SK-N-SH (cell line): ENCODE data around the gene ZFYVE26. TPM values are rescaled to one million over a fixed set of nuclear protein-coding genes. Genes with fewer than 3 reads are reported as not detected.

Source experiments
- CTCF ChIA-PET: fragments of 300-600, 350-600 bp; formaldehyde crosslinking; extraction: SDS; loops from one replicate; lab custom pipeline; 2021; lab: Yijun Ruan, JAX
- POLR2A ChIA-PET: fragments of 350-600 bp; sonication (Branson Sonifier 250); formaldehyde crosslinking; extraction: SDS; loops from one replicate; lab custom pipeline; 2020; ENCODE audit warnings: antibody characterized with exemption, inconsistent platforms; lab: Yijun Ruan, JAX
- DNase-seq: peaks from one replicate; pipeline ENCODE4 v3.0.0; 2012
- H2AFZ ChIP-seq: fragments of 200-600 bp; sonication (generic); 2 replicates; pipeline ENCODE4 v1.8.1; 2016; ENCODE audit warnings: antibody characterized with exemption, mild to moderate bottlenecking, low read depth
- H3F3A ChIP-seq: fragments of 200-600 bp; sonication (generic); replicated peaks from 2 replicates; pipeline ENCODE3; 2016; ENCODE audit warnings: antibody characterized with exemption, mild to moderate bottlenecking; ENCODE audit not compliant: insufficient read depth
- H3K27ac ChIP-seq, 2 experiments: fragments of 200-500 bp in 1 of 2; fragments of 200-600 bp in 1 of 2; sonication (Bioruptor generic) in 1 of 2; sonication (generic), shearing (Covaris generic) in 1 of 2; 2 replicates each; pipeline versions ENCODE4 v1.5.1 to v1.6.1; 2014 to 2016; ENCODE audit warnings: low read depth in 2 of 2, inconsistent platforms in 1 of 2, low read length in 1 of 2, mild to moderate bottlenecking in 1 of 2, mixed read lengths in 1 of 2
- H3K27me3 ChIP-seq: fragments of 200-600 bp; sonication (generic), shearing (Covaris generic); 2 replicates; pipeline ENCODE4 v1.6.1; 2016; ENCODE audit warnings: mixed run types; ENCODE audit not compliant: insufficient read depth
- H3K36me3 ChIP-seq, 2 experiments: fragments of 200-500 bp in 1 of 2; fragments of 200-600 bp in 1 of 2; sonication (Bioruptor generic) in 1 of 2; sonication (generic) in 1 of 2; replicated peaks in 1 of 2; 2 replicates each; pipeline versions ENCODE3 to v1.5.1; 2014 to 2016; ENCODE audit warnings: low read length in 1 of 2, mild to moderate bottlenecking in 1 of 2; ENCODE audit not compliant: insufficient read depth in 2 of 2, control insufficient read depth in 1 of 2
- H3K4me1 ChIP-seq, 2 experiments: fragments of 200-500 bp in 1 of 2; fragments of 200-600 bp in 1 of 2; sonication (Bioruptor generic) in 1 of 2; sonication (generic), shearing (Covaris generic) in 1 of 2; 2 replicates each; pipeline versions ENCODE4 v1.5.1 to v1.6.1; 2014 to 2016; ENCODE audit warnings: low read depth in 1 of 2, low read length in 1 of 2, mixed run types in 1 of 2; ENCODE audit not compliant: insufficient read depth in 2 of 2, control insufficient read depth in 1 of 2
- H3K4me2 ChIP-seq: fragments of 200-600 bp; sonication (generic), shearing (Covaris generic); 2 replicates; pipeline ENCODE4 v1.6.1; 2017; ENCODE audit warnings: mixed run types
- H3K4me3 ChIP-seq, 2 experiments: fragments of 200-500 bp in 1 of 2; fragments of 200-600 bp in 1 of 2; sonication (Bioruptor generic) in 1 of 2; sonication (generic), shearing (Covaris generic) in 1 of 2; 2 replicates each; pipeline versions ENCODE4 v1.5.1 to v1.8.1; 2014 to 2016; ENCODE audit warnings: low read depth in 2 of 2, inconsistent platforms in 1 of 2, low read length in 1 of 2, mild to moderate bottlenecking in 1 of 2, mixed read lengths in 1 of 2, moderate library complexity in 1 of 2
- H3K79me2 ChIP-seq: fragments of 200-600 bp; sonication (generic); 2 replicates; pipeline ENCODE4 v1.8.1; 2017; ENCODE audit warnings: mild to moderate bottlenecking; ENCODE audit not compliant: insufficient read depth
- H3K9ac ChIP-seq: fragments of 200-600 bp; sonication (generic); 2 replicates; pipeline ENCODE4 v1.6.1; 2017; ENCODE audit warnings: mixed run types
- H3K9me2 ChIP-seq: fragments of 200-600 bp; sonication (generic); 2 replicates; pipeline ENCODE4 v1.6.1; 2017; ENCODE audit warnings: mixed run types
- H3K9me3 ChIP-seq: fragments of 200-600 bp; sonication (generic); 2 replicates; pipeline ENCODE4 v1.6.1; 2017; ENCODE audit warnings: mixed run types, mild to moderate bottlenecking, moderate library complexity
- H4K20me1 ChIP-seq: fragments of 200-600 bp; sonication (generic); 2 replicates; pipeline ENCODE4 v1.6.1; 2017; ENCODE audit warnings: mild to moderate bottlenecking, mixed run types; ENCODE audit not compliant: insufficient read depth
- ELF1 ChIP-seq: IDR thresholded peaks from 2 replicates; pipeline ENCODE4 v1.4.0; 2012
- EZH2phosphoT487 ChIP-seq: fragments of 200-600 bp; sonication (generic); IDR thresholded peaks from 2 replicates; pipeline ENCODE4 v1.6.1; 2017; ENCODE audit warnings: low read depth, mixed run types, mild to moderate bottlenecking, antibody characterized with exemption, moderate library complexity, borderline replicate concordance
- GATA2 ChIP-seq: sonication (generic); formaldehyde crosslinking; IDR thresholded peaks from 2 replicates; pipeline ENCODE4 v1.5.0; 2020; ENCODE audit warnings: mild to moderate bottlenecking, missing genetic modification reagents
- MXI1 ChIP-seq: IDR thresholded peaks from 2 replicates; pipeline ENCODE4 v1.6.1; 2012; ENCODE audit warnings: mild to moderate bottlenecking, low read depth, low read length, improper control_type of control experiment
- PBX3 ChIP-seq: IDR thresholded peaks from 2 replicates; pipeline ENCODE4; 2012
- RAD21 ChIP-seq: IDR thresholded peaks from 2 replicates; pipeline ENCODE4 v1.6.1; 2012; ENCODE audit warnings: mild to moderate bottlenecking, low read length
- RCOR1 ChIP-seq: fragments of 150-350 bp; IDR thresholded peaks from 2 replicates; pipeline ENCODE4 v1.6.1; 2017; ENCODE audit warnings: antibody characterized with exemption, low read length
- REST ChIP-seq: IDR thresholded peaks from 2 replicates; pipeline ENCODE4 v1.6.1; 2012; ENCODE audit warnings: mild to moderate bottlenecking, low read depth, low read length, moderate library complexity
- TAF1 ChIP-seq: IDR thresholded peaks from 2 replicates; pipeline ENCODE4 v1.6.1; 2012; ENCODE audit warnings: low read depth, mild to moderate bottlenecking, low read length, moderate library complexity, borderline replicate concordance
- USF1 ChIP-seq: IDR thresholded peaks from 2 replicates; pipeline ENCODE4 v1.4.0; 2012; ENCODE audit warnings: low read depth, borderline replicate concordance
- YY1 ChIP-seq: IDR thresholded peaks from 2 replicates; pipeline ENCODE4 v1.4.0; 2012; ENCODE audit warnings: low read depth, mild to moderate bottlenecking
- ZBTB33 ChIP-seq: IDR thresholded peaks from 2 replicates; pipeline ENCODE4 v1.4.0; 2012; ENCODE audit warnings: low read depth, borderline replicate concordance
- WGBS: methylation state at CpG from one replicate; pipeline ENCODE4 v1.1.6; 2017; ENCODE audit warnings: low lambda C conversion rate; 5-methylcytosine and 5-hydroxymethylcytosine counted together
- polyA plus RNA-seq, 3 experiments: library from polyadenylated mRNA; depleted of rRNA; stranded (reverse); fragments of >200 nt; gene quantifications; 2 replicates each; pipeline ENCODE4 v1.2.3, GENCODE V29; 2012

The ZFYVE26 gene
- polyA plus RNA-seq, 1 of the 3 experiments (the other 2 are of a cell fraction) = 5.6 TPM

- Histone ChIP-seq H3K9ac (no peak overlapping the region), H3K9me3 (0 out of 2 replicates have a peak, but pooled peaks cover 3% of the 10 kb centered on the region), H3K4me1 (no peaks in the 10 kb centered on the region), H4K20me1 (no peaks in the 10 kb centered on the region), H2AFZ (no peak overlapping the region), H3K27ac (no peak overlapping the region), H3F3A (no peaks in the 10 kb centered on the region), H3K9me2 (no peaks in the 10 kb centered on the region), H3K4me2 (no peak overlapping the region), H3K79me2 (no peaks in the 10 kb centered on the region), H3K27me3 (no peaks in the 10 kb centered on the region), H3K4me3 (no peak overlapping the region), H3K36me3 (no peaks in the 10 kb centered on the region)
- CTCF ChIA-PET = no interaction called here
- TF ChIP-seq GATA2 = no peak
- no peak for TF ChIP-seq YY1
- no peak for TF ChIP-seq REST
- no peak for TF ChIP-seq EZH2phosphoT487
- no peak for TF ChIP-seq RCOR1
- no peak for TF ChIP-seq MXI1
- TF ChIP-seq USF1 = no peak
- TF ChIP-seq ZBTB33 = no peak
- TF ChIP-seq TAF1 = no peak
- no peak for TF ChIP-seq ELF1
- no peak for TF ChIP-seq RAD21
- TF ChIP-seq PBX3 = no peak
- DNase-seq = no peak
- POLR2A ChIA-PET = no interaction called here
- 93% methylated on average over 15 of the region's 17 CpGs for WGBS
These were observed 29.7 kb upstream of the ZFYVE26 start for GRCh38 chr14:67846029-67846610.
